Body of pancreas (tissue), 4 donors: ENCODE data around the gene STOML2. TPM values are rescaled to one million over a fixed set of nuclear protein-coding genes. Genes with fewer than 3 reads are reported as not detected.
"Not testable (repeated sequence)": the region's sequence is repeated elsewhere in the genome, so short reads cannot be mapped to it uniquely, and the experiment has no call there.

Experiments
- ATAC-seq: fragments of 150-250 bp; one replicate; pipeline ENCODE4 v1.9.1; 2016
- DNase-seq, 4 donors: peaks; one replicate each; pipeline ENCODE4 v3.0.0-alpha.2; 2019
- H3K27ac ChIP-seq, 4 donors: fragments of 200-600 bp; sonication (generic); 1 replicate in 3 of 4; 2 replicates in 1 of 4; pipeline versions ENCODE4 v1.5.1 to v1.6.1; 2016 to 2019; ENCODE audit warnings: mild to moderate bottlenecking in 1 of 4, mixed read lengths in 1 of 4, moderate library complexity in 1 of 4
- H3K27me3 ChIP-seq, 2 donors: fragments of 200-600 bp; sonication (generic); one replicate each; pipeline ENCODE4 v1.6.0; 2016; ENCODE audit warnings: mild to moderate bottlenecking in 1 of 2
- H3K36me3 ChIP-seq, 2 donors: fragments of 200-600 bp; sonication (generic); replicated peaks in 1 of 2; 2 replicates each; pipeline ENCODE4 v1.5.1; 2016; ENCODE audit warnings: low read depth in 2 of 2; ENCODE audit not compliant: insufficient read depth in 1 of 2
- H3K4me1 ChIP-seq: fragments of 200-600 bp; sonication (generic); one replicate; pipeline ENCODE4 v1.6.0; 2016
- H3K4me3 ChIP-seq, 2 donors: fragments of 200-600 bp; sonication (generic); 1 replicate in 1 of 2; 2 replicates in 1 of 2; pipeline ENCODE4 v1.5.1; 2016 to 2019
- H3K9me3 ChIP-seq, 3 donors: fragments of 200-600 bp; sonication (generic); 1 replicate in 2 of 3; 2 replicates in 1 of 3; pipeline ENCODE4 v1.5.1; 2016
- CTCF ChIP-seq, 7 experiments: fragments of 450-650 bp in 4 of 7; fragments of 200-600 bp in 3 of 7; sonication (generic) in 3 of 7; IDR thresholded peaks; one replicate each; pipeline ENCODE4 v1.5.1; 2016 to 2019; ENCODE audit warnings: antibody characterized with exemption in 7 of 7
- POLR2A ChIP-seq, 3 donors: fragments of 450-650 bp; IDR thresholded peaks; one replicate each; pipeline ENCODE4 v1.6.1; 2016; ENCODE audit warnings: antibody characterized with exemption in 3 of 3, mild to moderate bottlenecking in 2 of 3
- whole genome bisulfite sequencing, 2 donors: methylation state at CpG; one replicate each; pipeline ENCODE4 v1.1.5; 2017; 5-methylcytosine and 5-hydroxymethylcytosine counted together
- intact Hi-C: fragments of 100-400 bp; cut with DNase I; formaldehyde crosslinking; loops from one replicate; pipeline ENCODE4 v1.15.1; 2023
- total RNA-seq, 2 donors: library from RNA; depleted of rRNA; stranded (reverse); fragments of >200 nt; gene quantifications; one replicate each; pipeline ENCODE4 v1.1.0, GENCODE V29; 2016

Gene STOML2
- total RNA-seq = 10 to 100 TPM; 38.9 to 43.6 TPM

GRCh38 chr9:35102769-35103659, at the start of gene STOML2:
Gene STOML2, minus strand, starts transcription at chr9:35103131. Its CDS starts 37 bp downstream, at chr9:35103094.
- Histone ChIP-seq H3K4me1 (peaks cover 23% of the 10 kb centered on the region), H3K27me3 (no peaks in the 10 kb centered on the region), H3K27ac (peak within 1 kb of the TSS; percentile 57 to 84 (median 72)), H3K4me3 (peak within 1 kb of the TSS; percentile 50 to 55), H3K36me3 (peaks cover 0 to 12% of the 10 kb centered on the region in 2 donors), H3K9me3 (no peaks in the 10 kb centered on the region)
- intact Hi-C loops = no loop called here
- DNase-seq = peak; percentile 94 to 97 (median 95)
- ATAC-seq = peak; percentile 98
- WGBS, 2 donors = 1 to 3% methylated on average over 19 to 57 of the region's 57 CpGs
- TF ChIP-seq POLR2A (IDR thresholded peaks at IDR 0.05) (peak; percentile 30 to 86 (median 81)), CTCF (IDR thresholded peaks at IDR 0.05) (peak in 2 of 7 experiments; percentile 16 to 19)

GRCh38 chr9:35147941-35148563, 45.1 kb upstream of the STOML2 start:
- H3K27ac ChIP-seq, H3K27me3 ChIP-seq, H3K36me3 ChIP-seq, H3K4me3 ChIP-seq, intact Hi-C loops, H3K4me1 ChIP-seq, DNase-seq, H3K9me3 ChIP-seq, ATAC-seq: not testable (repeated sequence)
- WGBS, 2 donors = 62 to 73% methylated on average over 5 of the region's 5 CpGs

GRCh38 chr9:35142037-35142436, 39.1 kb upstream of the STOML2 start:
- Histone ChIP-seq H3K27ac (no peak overlapping the region), H3K36me3 (no peaks in the 10 kb centered on the region), H3K4me3 (no peak overlapping the region), H3K27me3 (no peaks in the 10 kb centered on the region), H3K4me1 (no peaks in the 10 kb centered on the region), H3K9me3 (peaks cover 0 to 21% (median 0%) of the 10 kb centered on the region in 3 donors)
- ATAC-seq (no peak), DNase-seq (no peak)
- WGBS, 2 donors = 84 to 88% methylated on average over 5 of the region's 5 CpGs
- TF ChIP-seq POLR2A (IDR thresholded peaks at IDR 0.05) (no peak), CTCF (IDR thresholded peaks at IDR 0.05) (no peak)
- intact Hi-C loops = no loop called here

GRCh38 chr9:35140093-35140492, 37.2 kb upstream of the STOML2 start:
- Histone ChIP-seq H3K4me1 (no peaks in the 10 kb centered on the region), H3K9me3 (peaks cover 0 to 21% (median 0%) of the 10 kb centered on the region in 3 donors), H3K27ac (no peak overlapping the region), H3K27me3 (no peaks in the 10 kb centered on the region), H3K36me3 (no peaks in the 10 kb centered on the region), H3K4me3 (no peak overlapping the region)
- 90 to 97% methylated on average over 2 of the region's 2 CpGs for WGBS, 2 donors
- DNase-seq = no peak
- TF ChIP-seq CTCF (IDR thresholded peaks at IDR 0.05) = no peak
- no peak for TF ChIP-seq POLR2A (IDR thresholded peaks at IDR 0.05)
- intact Hi-C loops = no loop called here
- ATAC-seq = no peak

- peaks cover 0 to 10% (median 0%) of the 10 kb centered on the region in 3 donors for H3K9me3 ChIP-seq
- no peak overlapping the region for H3K27ac ChIP-seq
- TF ChIP-seq POLR2A (IDR thresholded peaks at IDR 0.05) = no peak
- TF ChIP-seq CTCF (IDR thresholded peaks at IDR 0.05) = no peak
- DNase-seq (no peak), ATAC-seq (no peak)
- intact Hi-C loops = no loop called here
- no peaks in the 10 kb centered on the region for H3K27me3 ChIP-seq
- no peak overlapping the region for H3K4me3 ChIP-seq
- H3K36me3 ChIP-seq = no peaks in the 10 kb centered on the region
- 81% methylated on average over 8 of the region's 8 CpGs for WGBS, 2 donors
- H3K4me1 ChIP-seq = peaks cover 7% of the 10 kb centered on the region
Measured at GRCh38 chr9:35136866-35137265, 33.9 kb upstream of the STOML2 start.
